NCI-H82 treated with DMSO at 0.1 percent for 48 hours (cell line): ENCODE results near the gene PLXNA1.

Source experiments
- DNase-seq: peaks from one replicate; lab custom pipeline; 2025; ENCODE audit not compliant: unreplicated experiment; lab: John Stamatoyannopoulos, UW

Gene PLXNA1

GRCh38 chr3:126982471-126983175 lies at the start of gene PLXNA1:
Gene PLXNA1, plus strand, starts transcription at chr3:126983115. Its CDS starts 5,479 bp downstream, at chr3:126988594.
- DNase-seq, result peak; percentile 59

GRCh38 chr3:126934031-126934531 lies 48.8 kb upstream of the PLXNA1 start:
- DNase-seq, result no peak

GRCh38 chr3:126934991-126935390 lies 47.9 kb upstream of the PLXNA1 start:
- no peak for DNase-seq

- DNase-seq, result no peak
Measured at GRCh38 chr3:126935756-126936509, 47.0 kb upstream of the PLXNA1 start.

- no peak for DNase-seq
Measured at GRCh38 chr3:126936853-126937425, 46.0 kb upstream of the PLXNA1 start.

GRCh38 chr3:126937533-126937932 lies 45.4 kb upstream of the PLXNA1 start:
- no peak for DNase-seq

- DNase-seq, result no peak
Measured at GRCh38 chr3:126937973-126938372, 44.9 kb upstream of the PLXNA1 start.

GRCh38 chr3:126938520-126939337 lies 44.2 kb upstream of the PLXNA1 start:
- no peak for DNase-seq

GRCh38 chr3:126939338-126939718 lies 43.6 kb upstream of the PLXNA1 start:
- DNase-seq, result no peak

GRCh38 chr3:126939733-126940132 lies 43.2 kb upstream of the PLXNA1 start:
- DNase-seq, result no peak

- DNase-seq, result no peak
Measured at GRCh38 chr3:126941721-126942270, 41.1 kb upstream of the PLXNA1 start.

- no peak for DNase-seq
Measured at GRCh38 chr3:126944089-126944965, 38.6 kb upstream of the PLXNA1 start.

GRCh38 chr3:126945171-126945721 lies 37.7 kb upstream of the PLXNA1 start:
- no peak for DNase-seq

- no peak for DNase-seq
Measured at GRCh38 chr3:126945891-126946290, 37.0 kb upstream of the PLXNA1 start.

GRCh38 chr3:126946405-126946804 lies 36.5 kb upstream of the PLXNA1 start:
- DNase-seq, result no peak

- DNase-seq, result no peak
Measured at GRCh38 chr3:126947429-126947828, 35.5 kb upstream of the PLXNA1 start.

GRCh38 chr3:126948980-126949535 lies 33.9 kb upstream of the PLXNA1 start:
- DNase-seq, result no peak

GRCh38 chr3:126951561-126951960 lies 31.4 kb upstream of the PLXNA1 start:
- DNase-seq, result no peak

GRCh38 chr3:126952261-126952982 lies 30.5 kb upstream of the PLXNA1 start:
- no peak for DNase-seq
